IMR-90 (cell line): ENCODE data around the gene PHF20.

Experiments used
- CHD1 ChIP-seq: IDR thresholded peaks from 2 replicates; pipeline ENCODE4 v1.6.1; 2012; ENCODE audit warnings: low read depth, low read length, improper control_type of control experiment
- CTCF ChIP-seq: conservative IDR thresholded peaks from 2 replicates; pipeline ENCODE4 v1.5.1; 2012; ENCODE audit warnings: mild to moderate bottlenecking, low read depth, low read length, improper control_type of control experiment
- NFE2L2 ChIP-seq: fragments of 150-350 bp; IDR thresholded peaks from 2 replicates; pipeline ENCODE4 v1.6.1; 2016; ENCODE audit warnings: low read depth, mild to moderate bottlenecking, low read length
- POLR2A ChIP-seq: IDR thresholded peaks from 2 replicates; pipeline ENCODE4 v1.6.1; 2012; ENCODE audit warnings: mild to moderate bottlenecking, low read depth, low read length
- RAD21 ChIP-seq: IDR thresholded peaks from 2 replicates; pipeline ENCODE4 v1.6.1; 2012; ENCODE audit warnings: low read length, improper control_type of control experiment
- SMC3 ChIP-seq: fragments of 150-350 bp; IDR thresholded peaks from 2 replicates; pipeline ENCODE4 v1.6.1; 2016; ENCODE audit warnings: low read depth, mild to moderate bottlenecking, antibody characterized with exemption, low read length, moderate library complexity

- no peak for TF ChIP-seq NFE2L2
- TF ChIP-seq CTCF, result no peak
- TF ChIP-seq CHD1, result no peak
- TF ChIP-seq POLR2A, result no peak
- TF ChIP-seq SMC3, result no peak
- TF ChIP-seq RAD21, result no peak
Observed at GRCh38 chr20:35826397-35826998, 54.7 kb downstream of the PHF20 start.
